HG03175 (cell line): Measurements from ENCODE around the gene ARSG.
"Not testable (repeated sequence)": the region's sequence is repeated elsewhere in the genome, so short reads cannot be mapped to it uniquely, and the experiment has no call there.

Experiments
- ATAC-seq: cut with Tn5 transposase; IDR thresholded peaks from one replicate; pipeline ENCODE4 v1.9.1; 2021; ENCODE audit warnings: mild to moderate bottlenecking, moderate library complexity; ENCODE audit not compliant: unreplicated experiment

The ARSG gene

DNA sequence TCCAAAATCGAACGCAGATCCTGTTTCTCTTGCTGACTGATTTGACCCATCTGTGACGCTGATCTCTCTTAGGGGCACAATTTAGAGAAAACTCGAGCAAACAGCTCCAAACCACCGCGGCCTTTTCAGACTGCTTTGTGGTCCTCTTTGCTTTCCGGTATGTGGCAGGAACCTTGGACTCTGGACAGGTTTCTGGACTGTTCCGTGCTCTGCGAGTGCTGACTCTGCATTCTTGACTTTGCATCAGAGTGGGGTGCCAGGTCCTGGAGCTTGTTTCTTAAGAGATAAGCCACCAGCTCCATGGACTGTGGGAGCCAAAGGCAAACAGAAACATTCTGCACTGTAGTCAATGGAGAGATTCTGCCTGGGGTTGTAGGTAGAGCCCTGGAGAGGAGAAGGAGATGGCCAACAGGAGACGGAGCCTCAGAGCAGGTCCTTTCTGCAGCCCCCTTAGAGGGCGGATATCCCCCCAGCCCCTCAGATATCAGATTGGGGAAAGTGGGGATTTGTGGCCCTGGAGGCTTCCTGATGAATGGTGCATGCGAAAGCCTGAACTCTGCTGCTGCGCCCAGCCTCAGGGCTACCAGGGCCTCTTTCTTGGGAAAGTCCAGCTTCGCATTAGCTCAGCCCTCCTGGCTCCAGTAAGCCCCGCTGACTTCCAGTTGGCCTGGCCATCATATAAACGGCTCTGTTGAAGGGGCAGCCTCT, 100.4 kb downstream of the ARSG start:
- no peak for ATAC-seq

DNA sequence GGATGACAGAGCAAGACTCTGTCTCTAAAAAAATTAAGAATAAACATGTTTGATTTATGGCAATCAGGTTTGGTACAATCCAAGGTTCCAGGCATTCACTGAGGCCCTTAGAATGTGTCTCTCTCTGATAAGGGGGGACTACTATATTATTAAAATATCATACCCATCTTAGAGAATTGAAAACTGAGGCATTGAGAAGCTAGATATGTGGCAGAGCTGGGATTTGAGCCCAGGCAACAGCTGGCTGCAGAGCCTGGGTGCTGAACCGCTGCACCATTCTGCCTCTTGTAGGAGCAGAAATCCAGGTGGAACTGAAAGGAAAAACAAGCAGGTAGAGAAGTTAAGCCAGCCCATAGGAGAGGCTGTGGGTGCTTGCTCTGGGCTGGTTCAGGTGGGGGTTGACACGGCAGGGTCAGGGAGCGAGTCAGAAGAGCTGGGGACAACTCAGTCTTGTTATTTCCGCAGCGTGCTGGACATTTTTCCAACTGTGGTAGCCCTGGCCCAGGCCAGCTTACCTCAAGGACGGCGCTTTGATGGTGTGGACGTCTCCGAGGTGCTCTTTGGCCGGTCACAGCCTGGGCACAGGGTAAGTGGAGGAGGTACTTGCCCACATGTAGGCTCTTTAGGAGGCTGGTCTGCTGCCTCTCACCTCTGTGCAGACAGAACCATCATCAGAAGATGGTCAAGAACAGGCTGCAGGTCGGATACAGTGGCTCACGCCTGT, 103.5 kb downstream of the ARSG start:
- ATAC-seq = no peak

DNA sequence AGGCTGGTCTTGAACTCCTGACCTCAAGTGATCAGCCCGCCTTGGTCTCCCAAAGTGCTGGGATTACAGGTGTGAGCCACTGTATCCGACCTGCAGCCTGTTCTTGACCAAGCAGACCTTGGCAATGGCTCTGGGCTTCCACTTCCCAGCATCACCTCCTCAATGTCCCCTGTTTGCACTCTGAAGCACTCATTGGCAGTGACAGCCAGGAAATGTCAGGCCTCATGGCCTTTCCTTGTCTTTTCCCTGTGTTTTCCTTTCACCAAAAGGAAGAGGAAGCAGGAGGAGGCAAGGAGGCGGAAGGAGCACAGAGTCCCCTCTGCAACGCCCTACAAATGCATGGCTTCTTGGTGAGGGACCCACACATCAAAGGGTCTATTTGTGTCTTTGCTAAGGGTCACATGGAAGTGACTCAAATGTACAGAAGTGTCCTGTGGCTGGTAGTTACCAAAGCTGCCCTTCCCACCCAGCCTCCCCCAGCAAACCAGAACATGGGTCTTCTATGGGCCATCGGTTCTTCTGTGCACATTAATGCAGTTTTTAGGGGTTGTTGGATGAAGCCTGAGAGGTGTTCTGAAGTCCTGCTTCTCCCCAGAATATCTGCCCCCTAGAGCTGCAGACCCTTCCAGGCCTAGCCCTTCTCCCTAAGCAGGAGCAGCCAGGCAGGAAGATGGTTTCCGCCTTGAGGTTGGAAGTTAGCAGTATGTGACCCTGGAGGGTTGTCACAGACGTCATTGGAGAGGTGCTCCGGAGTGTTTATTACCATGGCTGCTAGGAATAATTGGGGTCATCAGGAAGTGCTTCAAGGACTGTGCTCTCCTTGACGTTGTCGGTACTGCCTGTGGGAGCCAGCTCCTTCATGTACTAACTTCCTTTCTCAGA, 105.2 kb downstream of the ARSG start:
- no peak for ATAC-seq

DNA sequence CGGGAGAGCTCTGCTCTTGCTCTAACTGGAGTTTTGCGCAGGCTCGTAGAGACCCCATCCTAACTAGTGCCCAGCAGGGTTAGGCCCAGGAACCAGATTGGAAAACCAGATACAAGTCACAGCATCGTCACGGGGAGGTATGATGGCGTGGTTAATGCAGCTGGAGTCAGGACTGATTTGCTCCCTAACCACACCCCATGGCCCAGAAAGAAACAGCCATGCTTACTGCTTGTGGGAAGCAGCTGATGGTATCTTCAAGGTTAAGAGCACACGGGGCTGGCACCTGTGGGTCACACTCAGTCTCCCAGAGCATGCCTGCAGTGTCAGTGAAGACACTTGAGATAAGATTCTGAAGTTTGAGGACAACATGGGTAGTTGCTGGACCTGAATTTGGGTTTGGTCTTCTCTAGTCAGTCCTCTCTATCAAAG, 105.8 kb downstream of the ARSG start:
- ATAC-seq = no peak

DNA sequence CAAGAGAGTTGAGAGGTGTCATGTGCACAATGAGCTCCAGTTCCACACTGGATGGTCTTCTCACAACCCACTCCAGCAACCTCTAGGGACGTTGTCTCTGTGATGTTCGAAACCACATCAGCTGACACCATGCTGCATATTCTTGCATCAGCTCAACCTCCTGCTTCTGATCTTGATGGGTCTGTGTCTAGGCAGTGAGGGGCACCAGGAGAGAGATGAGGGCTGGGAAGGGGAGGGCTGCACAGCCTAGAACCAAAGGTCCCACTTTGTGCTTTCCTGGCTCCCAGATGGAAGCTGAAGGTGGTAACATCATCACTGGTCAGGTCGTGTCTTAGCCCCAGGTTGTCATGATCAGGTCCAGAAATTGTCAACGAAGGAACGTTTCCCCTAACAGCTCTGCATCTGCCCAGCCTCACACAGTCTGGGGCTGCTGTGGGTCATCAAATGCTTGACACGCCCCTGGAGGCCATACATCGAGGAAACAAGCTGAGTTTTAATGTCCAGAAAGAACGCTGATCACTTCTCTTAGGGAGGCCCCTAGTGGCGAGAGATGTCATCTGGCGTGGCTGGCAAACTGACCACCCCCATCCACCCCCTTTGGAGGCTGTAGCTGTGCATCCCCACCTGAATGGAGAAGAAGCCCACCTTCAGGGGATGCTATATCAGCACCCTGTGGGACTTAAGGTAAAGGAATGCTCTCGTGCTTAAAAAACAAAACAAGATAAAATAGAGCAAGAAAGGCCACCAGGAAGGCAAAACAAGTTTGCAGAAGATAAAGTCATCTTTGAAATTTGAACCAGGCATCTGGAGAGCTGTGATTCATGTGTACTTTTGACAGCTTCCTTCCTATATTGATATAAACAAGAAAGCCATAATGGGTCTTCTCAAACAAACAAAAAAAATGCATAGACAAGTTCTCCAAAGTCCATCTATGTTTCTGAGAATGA, 107.7 kb downstream of the ARSG start:
- ATAC-seq = peak; percentile 90

DNA sequence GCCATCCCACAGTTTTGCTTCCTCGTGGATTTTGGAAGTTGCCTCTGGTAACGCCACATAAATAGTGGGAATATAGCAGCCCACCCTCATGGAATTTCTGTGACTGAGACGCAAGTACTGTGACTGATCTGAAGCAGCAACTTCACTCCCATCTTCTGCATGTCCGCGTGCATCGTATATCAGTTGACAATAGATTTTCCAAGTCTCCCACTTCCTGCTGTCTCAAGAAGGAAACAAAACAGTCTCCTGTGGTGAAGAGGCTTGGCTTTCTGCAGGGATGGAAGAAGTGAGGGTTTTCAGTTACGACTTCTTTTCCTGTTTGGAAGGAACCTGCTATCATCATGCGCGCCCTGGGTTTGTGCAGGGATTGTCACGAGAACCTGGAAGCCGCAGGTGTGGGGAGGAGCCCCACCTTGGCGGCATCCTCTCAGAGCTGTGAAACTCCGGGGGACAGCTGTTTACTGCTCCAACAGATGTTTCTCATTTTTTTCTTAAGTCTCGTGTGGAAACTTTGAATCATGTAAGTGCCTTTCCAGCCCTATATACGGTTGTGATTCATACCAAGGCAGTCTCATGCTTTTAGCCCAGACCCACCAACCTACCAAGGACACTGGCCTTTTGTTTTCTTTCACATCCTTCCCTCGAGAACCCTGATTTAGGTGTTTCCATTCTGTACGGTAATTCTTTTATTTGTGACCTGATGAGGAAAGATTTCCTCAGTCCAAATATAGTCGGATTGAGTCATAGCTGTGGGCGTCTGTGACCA, 108.5 kb downstream of the ARSG start:
- no peak for ATAC-seq

DNA sequence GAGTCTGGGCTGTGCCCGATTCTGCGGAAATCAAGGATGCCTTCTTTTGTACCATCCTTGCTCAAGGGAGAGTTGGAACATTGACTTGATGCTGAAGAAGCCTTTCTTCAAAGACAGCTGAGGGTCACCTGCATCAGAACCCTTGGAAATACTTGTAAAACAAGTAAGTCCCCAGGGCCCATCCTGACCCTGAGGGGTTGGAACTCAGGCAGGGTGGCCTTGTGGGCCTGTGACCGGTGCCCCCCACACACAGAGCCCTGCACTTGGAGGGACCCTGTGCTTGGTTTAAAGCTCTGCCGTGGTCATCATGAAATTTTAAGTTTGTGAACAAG, 109.1 kb downstream of the ARSG start:
- no peak for ATAC-seq

DNA sequence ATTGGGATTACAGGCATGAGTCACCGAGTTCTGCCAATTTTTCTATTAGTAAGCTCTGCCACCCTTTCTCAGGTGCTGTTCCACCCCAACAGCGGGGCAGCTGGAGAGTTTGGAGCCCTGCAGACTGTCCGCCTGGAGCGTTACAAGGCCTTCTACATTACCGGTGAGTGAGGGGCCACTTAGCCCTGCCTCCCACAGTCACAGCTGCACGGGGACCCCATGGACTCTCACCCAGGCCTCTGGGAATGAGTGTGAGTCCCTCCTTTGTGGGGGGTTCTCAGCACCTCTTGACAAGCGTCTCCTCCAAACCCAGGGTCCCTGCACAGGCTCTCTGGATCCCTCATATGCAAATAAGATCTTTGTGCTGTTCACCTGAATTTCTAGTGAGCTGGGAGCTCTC, 110.0 kb downstream of the ARSG start:
- no peak for ATAC-seq

DNA sequence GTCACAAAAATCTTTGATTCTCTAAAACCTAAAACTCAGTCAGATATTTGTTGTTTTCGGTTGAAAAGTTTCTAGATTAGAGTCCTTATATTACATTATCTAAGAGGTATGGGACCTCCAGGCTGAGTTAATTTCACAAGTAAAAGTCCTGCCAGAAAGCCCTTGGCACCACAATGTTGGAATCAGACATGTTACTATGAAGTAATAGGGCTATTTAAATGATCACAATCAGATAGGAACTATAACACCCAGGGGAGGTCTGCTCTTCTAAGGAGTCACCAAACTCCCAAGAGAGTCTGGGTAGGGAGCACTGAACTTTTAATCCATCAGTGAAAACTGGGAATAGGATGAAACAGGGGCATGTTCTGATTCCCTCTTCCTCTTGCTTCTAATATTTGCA, 111.8 kb downstream of the ARSG start:
- ATAC-seq = no peak

DNA sequence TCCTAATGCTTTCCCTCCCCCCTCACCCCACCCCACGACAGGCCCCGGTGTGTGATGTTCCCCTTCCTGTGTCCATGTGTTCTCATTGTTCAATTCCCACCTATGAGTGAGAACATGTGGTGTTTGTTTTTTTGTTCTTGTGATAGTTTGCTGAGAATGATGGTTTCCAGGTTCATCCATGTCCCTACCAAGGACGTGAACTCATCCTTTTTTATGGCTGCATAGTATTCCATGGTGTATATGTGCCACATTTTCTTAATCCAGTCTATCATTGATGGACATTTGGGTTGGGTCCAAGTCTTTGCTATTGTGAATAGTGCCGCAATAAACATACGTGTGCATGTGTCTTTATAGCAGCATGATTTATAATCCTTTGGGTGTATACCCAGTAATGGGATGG, 112.5 kb downstream of the ARSG start:
- not testable (repeated sequence) for ATAC-seq

DNA sequence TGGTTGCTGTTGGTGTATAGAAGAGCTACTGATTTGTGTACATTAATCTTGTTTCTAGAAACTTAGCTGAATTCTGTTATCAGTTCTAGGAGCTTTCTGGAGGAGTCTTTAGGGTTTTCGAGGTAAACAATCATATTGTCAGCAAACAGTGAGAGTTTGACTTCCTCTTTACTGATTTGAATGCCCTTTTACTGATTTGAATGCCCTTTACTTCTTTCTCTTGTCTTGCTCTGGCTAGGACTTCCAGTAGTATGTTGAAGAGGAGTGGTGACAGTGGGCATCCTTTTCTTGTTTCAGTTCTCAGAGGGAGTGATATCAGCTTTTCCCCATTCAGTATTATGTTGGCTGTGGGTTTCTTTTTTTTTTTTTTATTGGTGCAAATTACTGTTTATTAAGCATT, 116.4 kb downstream of the ARSG start:
- ATAC-seq = not testable (repeated sequence)

DNA sequence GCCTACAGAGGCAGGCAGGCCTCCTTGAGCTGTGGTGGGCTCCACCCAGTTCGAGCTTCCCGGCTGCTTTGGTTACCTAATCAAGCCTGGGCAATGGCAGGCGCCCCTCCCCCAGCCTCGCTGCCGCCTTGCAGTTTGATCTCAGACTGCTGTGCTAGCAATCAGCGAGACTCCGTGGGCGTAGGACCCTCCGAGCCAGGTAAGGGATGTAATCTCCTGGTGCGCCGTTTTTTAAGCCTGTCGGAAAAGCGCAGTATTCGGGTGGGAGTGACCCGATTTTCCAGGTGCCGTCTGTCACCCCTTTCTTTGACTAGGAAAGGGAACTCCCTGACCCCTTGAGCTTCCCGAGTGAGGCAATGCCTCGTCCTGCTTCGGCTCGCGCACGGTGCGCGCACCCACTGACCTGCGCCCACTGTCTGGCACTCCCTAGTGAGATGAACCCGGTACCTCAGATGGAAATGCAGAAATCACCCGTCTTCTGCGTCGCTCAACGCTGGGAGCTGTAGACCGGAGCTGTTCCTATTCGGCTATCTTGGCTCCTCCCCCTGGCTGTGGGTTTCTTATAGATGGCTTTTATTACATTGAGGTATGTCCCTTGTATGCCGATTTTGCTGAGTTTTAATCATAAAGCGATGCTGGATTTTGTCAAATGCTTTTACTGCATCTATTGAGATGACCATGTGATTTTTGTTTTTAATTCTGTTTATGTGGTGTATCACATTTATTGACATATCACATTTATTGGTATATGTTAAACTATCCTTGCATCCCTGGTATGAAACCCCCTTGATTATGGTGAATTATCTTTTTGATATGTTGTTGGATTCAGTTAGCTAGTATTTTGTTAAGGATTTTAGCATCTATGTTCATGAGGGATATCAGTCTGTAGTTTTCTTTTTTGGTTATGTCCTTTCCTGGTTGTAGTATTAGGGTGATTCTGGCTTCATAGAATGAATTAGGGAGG, 122.6 kb downstream of the ARSG start:
- ATAC-seq = not testable (repeated sequence)

DNA sequence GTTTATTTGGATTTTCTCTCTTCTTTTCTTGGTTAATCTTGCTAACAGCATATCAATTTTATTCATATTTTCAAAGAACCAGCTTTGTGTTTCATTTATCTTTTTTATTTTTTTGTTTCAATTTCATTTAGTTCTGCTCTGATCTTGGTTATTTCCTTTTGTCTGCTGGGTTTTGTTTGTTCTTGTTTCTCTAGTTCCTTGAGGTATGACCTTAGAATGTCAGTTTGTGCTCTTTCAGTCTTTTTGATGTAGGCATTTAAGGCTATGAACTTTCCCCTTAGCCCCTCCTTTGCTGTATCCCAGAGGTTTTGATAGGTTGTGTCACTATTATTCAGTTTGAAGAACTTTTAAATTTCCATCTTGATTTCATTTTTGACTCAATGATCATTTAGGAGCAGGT, 123.6 kb downstream of the ARSG start:
- ATAC-seq = not testable (repeated sequence)

DNA sequence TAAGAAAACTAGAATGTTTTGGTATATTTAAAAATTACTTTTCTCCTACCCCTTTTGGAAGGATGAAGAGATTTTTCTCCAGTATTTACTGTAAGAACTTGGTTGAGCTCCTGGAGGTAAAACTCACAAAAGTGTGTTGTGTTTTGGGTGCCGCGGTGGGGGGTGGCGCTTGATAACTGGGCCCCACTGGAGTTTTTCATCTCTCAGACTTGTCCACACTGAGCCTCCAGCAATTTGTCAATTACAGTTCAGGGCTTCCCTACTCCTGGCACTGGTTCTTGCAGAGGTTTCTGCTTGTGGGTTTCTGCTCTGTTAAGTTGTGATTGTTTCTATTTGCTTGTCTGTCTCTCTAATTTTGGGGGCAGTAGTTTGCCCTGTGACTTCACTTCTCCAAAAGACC, 126.0 kb downstream of the ARSG start:
- ATAC-seq = no peak

DNA sequence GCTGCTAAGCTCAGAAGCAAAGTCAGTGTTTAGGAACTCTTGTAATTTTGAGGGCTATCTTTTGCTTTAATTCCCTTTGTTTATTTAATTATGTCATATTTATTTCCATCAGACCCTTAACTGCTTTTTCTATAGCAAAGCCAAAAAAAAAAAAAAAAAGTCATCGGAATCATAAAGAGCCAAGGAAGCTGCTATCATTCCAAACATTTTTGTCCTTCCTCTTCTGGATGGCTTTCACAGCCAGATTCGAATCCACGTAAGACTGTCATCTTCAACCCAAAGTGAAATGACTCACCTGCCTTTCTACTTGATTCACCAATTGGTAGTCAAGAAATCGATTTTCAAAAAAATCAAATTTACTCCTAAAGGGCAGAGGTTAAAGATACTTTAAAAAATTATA, 127.6 kb downstream of the ARSG start:
- no peak for ATAC-seq

DNA sequence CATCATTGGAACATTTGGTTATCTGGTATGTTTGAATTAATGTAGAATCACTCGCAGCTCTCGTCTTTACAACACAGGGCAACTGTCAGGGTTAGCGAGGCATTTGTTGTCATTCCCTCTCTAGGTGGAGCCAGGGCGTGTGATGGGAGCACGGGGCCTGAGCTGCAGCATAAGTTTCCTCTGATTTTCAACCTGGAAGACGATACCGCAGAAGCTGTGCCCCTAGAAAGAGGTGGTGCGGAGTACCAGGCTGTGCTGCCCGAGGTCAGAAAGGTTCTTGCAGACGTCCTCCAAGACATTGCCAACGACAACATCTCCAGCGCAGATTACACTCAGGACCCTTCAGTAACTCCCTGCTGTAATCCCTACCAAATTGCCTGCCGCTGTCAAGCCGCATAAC, 128.8 kb downstream of the ARSG start:
- no peak for ATAC-seq

DNA sequence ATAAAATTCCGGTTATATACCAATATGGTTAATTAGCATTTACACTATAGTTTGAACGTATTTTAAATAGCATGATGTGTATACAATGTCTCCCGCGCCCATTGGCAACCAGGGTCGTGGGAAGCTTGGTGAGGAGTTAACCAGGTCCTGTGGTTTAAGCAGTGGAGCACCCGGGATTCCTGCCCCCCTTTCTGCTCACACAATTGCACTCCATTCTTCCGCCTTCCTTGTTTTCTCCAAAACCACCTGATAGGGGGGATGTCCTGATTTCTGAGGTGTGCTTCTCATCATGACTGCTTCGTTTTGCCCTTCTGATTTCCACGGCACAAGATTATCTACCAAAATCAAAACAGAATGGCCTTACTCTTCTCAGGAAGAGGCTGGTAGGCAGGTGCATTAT, 130.2 kb downstream of the ARSG start:
- no peak for ATAC-seq

DNA sequence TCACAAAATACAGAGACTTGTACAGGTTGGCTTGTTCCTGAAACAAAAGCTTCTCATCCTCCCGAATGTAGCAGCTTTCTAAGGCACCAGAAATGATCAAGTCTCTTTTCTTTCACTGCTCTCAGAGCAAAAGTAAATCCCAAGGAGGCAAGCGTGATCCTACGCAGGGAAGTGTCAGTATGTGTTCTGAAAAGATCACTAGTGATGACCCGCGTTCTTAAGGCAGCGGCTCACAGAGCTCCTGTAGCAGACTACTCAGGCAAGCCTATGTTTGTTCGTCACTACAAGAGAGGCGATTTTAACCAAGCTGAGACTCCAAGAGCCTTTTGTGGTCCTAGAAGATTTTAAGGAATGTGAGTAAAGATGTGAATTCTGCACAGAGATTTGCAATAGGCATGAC, 131.5 kb downstream of the ARSG start:
- no peak for ATAC-seq

DNA sequence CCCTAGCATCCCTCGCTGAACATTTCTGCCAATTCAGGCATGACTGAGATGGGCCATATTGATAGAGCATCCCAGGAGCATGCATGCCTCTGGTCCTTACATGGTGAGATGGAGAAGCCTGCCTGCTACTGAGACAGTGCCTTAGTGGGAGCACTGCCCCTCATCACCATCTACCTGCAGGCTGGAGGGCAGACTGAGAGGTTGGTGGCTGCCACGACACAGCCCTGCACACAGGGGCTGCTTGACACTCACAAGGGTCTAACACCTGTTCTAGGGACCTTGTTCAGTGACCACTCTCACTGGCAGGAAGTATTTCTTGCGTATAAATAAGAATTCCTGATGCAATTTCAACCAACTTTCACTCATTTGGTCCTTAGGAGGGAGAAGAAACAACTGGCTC, 132.0 kb downstream of the ARSG start:
- no peak for ATAC-seq
